ENCODE results near the gene TBXA2R. TPM values are rescaled to one million over a fixed set of nuclear protein-coding genes. Genes with fewer than 3 reads are reported as not detected.

TBXA2R gene
- total and polyA plus RNA-seq, 2 donors from 2014 or later = 6.7 to 8.8 TPM

- Histone ChIP-seq H3K36me3 (ENCODE audit: control insufficient read depth in 2 of 3, insufficient read depth in 3 of 3, low read length in 3 of 3) (peaks cover 0 to 13% (median 0%) of the 10 kb centered on the region in 3 donors), H3K9ac (ENCODE audit: low read length in 3 of 3) (no peak overlapping the region), H3K4me3 (ENCODE audit: low read length in 3 of 3) (no peak overlapping the region), H3K9me3 (ENCODE audit: control insufficient read depth in 2 of 3, insufficient read depth in 1 of 3, low read length in 3 of 3) (no peaks in the 10 kb centered on the region), H3K4me1 (ENCODE audit: control insufficient read depth in 2 of 3, insufficient read depth in 2 of 3, low read depth in 1 of 3, low read length in 3 of 3) (peaks cover 0 to 3% (median 0%) of the 10 kb centered on the region in 3 donors), H3K27ac (ENCODE audit: low read depth in 2 of 2, low read length in 2 of 2) (no peak overlapping the region), H3K27me3 (ENCODE audit: control insufficient read depth, insufficient read depth, low read length) (no peaks in the 10 kb centered on the region)
- intact Hi-C loops (cut with DNase I) = no loop called here
- TF ChIP-seq CTCF (IDR thresholded peaks at IDR 0.05; ENCODE audit: borderline replicate concordance, extremely low read depth, insufficient read depth) = peak; percentile 80
- FAIRE-seq (no peak), DNase-seq (peak; percentile 33 to 84 (median 68))
These were observed 61.7 kb downstream of the TBXA2R start for GRCh38 chr19:3544742-3545668.

Other genes with a start within 250 kb of the TBXA2R start
- 173 TPM for gene NFIC, start 240.3 kb downstream of the TBXA2R start, total RNA-seq
- gene NFIC, start 240.3 kb downstream of the TBXA2R start, polyA plus RNA-seq (ENCODE audit: insufficient read depth, low read depth, low replicate concordance) = 20.3 TPM
- gene SMIM24, start 126.3 kb downstream of the TBXA2R start, total RNA-seq = 49.8 TPM
- gene SMIM24, start 126.3 kb downstream of the TBXA2R start, polyA plus RNA-seq (ENCODE audit: insufficient read depth, low read depth, low replicate concordance) = 1,108 TPM
- not detected for gene SMIM44, start 123.4 kb downstream of the TBXA2R start, total RNA-seq
- not detected for gene SMIM44, start 123.4 kb downstream of the TBXA2R start, polyA plus RNA-seq (ENCODE audit: insufficient read depth, low read depth, low replicate concordance)
- gene DOHH, start 106.2 kb downstream of the TBXA2R start, total RNA-seq = 12.2 TPM
- 20.2 TPM for gene DOHH, start 106.2 kb downstream of the TBXA2R start, polyA plus RNA-seq (ENCODE audit: insufficient read depth, low read depth, low replicate concordance)
- gene FZR1, start 100.6 kb downstream of the TBXA2R start, total RNA-seq = 48.0 TPM
- 28.4 TPM for gene FZR1, start 100.6 kb downstream of the TBXA2R start, polyA plus RNA-seq (ENCODE audit: insufficient read depth, low read depth, low replicate concordance)
- 9.2 TPM for gene TEKTIP1, start 67.7 kb downstream of the TBXA2R start, total RNA-seq
- 1.2 TPM for gene TEKTIP1, start 67.7 kb downstream of the TBXA2R start, polyA plus RNA-seq (ENCODE audit: insufficient read depth, low read depth, low replicate concordance)
- 124 TPM for gene MFSD12, start 49.3 kb downstream of the TBXA2R start, total RNA-seq
- gene MFSD12, start 49.3 kb downstream of the TBXA2R start, polyA plus RNA-seq (ENCODE audit: insufficient read depth, low read depth, low replicate concordance) = 113 TPM
- 69.7 TPM for gene HMG20B, start 33.9 kb downstream of the TBXA2R start, total RNA-seq
- gene HMG20B, start 33.9 kb downstream of the TBXA2R start, polyA plus RNA-seq (ENCODE audit: insufficient read depth, low read depth, low replicate concordance) = 82.6 TPM
- 2.1 TPM for gene GIPC3, start 21.4 kb downstream of the TBXA2R start, total RNA-seq
- gene GIPC3, start 21.4 kb downstream of the TBXA2R start, polyA plus RNA-seq (ENCODE audit: insufficient read depth, low read depth, low replicate concordance) = 2.1 TPM
- gene CACTIN, start 19.9 kb upstream of the TBXA2R start, total RNA-seq = 23.9 TPM
- 11.6 TPM for gene CACTIN, start 19.9 kb upstream of the TBXA2R start, polyA plus RNA-seq (ENCODE audit: insufficient read depth, low read depth, low replicate concordance)
- gene PIP5K1C, start 93.6 kb upstream of the TBXA2R start, total RNA-seq = 35.6 TPM
- gene PIP5K1C, start 93.6 kb upstream of the TBXA2R start, polyA plus RNA-seq (ENCODE audit: insufficient read depth, low read depth, low replicate concordance) = 11.2 TPM
- gene TJP3, start 101.5 kb upstream of the TBXA2R start, total RNA-seq = 26.5 TPM
- gene TJP3, start 101.5 kb upstream of the TBXA2R start, polyA plus RNA-seq (ENCODE audit: insufficient read depth, low read depth, low replicate concordance) = 32.5 TPM
- 27.5 TPM for gene APBA3, start 154.8 kb upstream of the TBXA2R start, total RNA-seq
- gene APBA3, start 154.8 kb upstream of the TBXA2R start, polyA plus RNA-seq (ENCODE audit: insufficient read depth, low read depth, low replicate concordance) = 17.1 TPM
- gene MRPL54, start 155.8 kb upstream of the TBXA2R start, total RNA-seq = 57.6 TPM
- gene MRPL54, start 155.8 kb upstream of the TBXA2R start, polyA plus RNA-seq (ENCODE audit: insufficient read depth, low read depth, low replicate concordance) = 151 TPM
- gene RAX2, start 165.4 kb upstream of the TBXA2R start, total RNA-seq = not detected
- gene RAX2, start 165.4 kb upstream of the TBXA2R start, polyA plus RNA-seq (ENCODE audit: insufficient read depth, low read depth, low replicate concordance) = not detected
- gene MATK, start 179.5 kb upstream of the TBXA2R start, total RNA-seq = 2.7 TPM
- gene MATK, start 179.5 kb upstream of the TBXA2R start, polyA plus RNA-seq (ENCODE audit: insufficient read depth, low read depth, low replicate concordance) = 4.2 TPM